Esophagus squamous epithelium (tissue), 4 donors: ENCODE measurements around the gene MAD1L1.

ENCODE experiments used
- POLR2A ChIP-seq, 4 donors: fragments of 450-650 bp; IDR thresholded peaks; one replicate each; pipeline ENCODE4 v1.6.1; 2017; ENCODE audit warnings: antibody characterized with exemption in 4 of 4, mild to moderate bottlenecking in 4 of 4, moderate library complexity in 3 of 4
- TF ChIP-seq, protein P1 (sequence below), 6 experiments: fragments of 450-650 bp in 4 of 6; fragments of 200-600 bp in 2 of 6; sonication (generic) in 2 of 6; IDR thresholded peaks; one replicate each; pipeline ENCODE4 v1.5.1; 2016 to 2019; ENCODE audit warnings: antibody characterized with exemption in 6 of 6, mild to moderate bottlenecking in 4 of 6, moderate library complexity in 4 of 6

DNA sequence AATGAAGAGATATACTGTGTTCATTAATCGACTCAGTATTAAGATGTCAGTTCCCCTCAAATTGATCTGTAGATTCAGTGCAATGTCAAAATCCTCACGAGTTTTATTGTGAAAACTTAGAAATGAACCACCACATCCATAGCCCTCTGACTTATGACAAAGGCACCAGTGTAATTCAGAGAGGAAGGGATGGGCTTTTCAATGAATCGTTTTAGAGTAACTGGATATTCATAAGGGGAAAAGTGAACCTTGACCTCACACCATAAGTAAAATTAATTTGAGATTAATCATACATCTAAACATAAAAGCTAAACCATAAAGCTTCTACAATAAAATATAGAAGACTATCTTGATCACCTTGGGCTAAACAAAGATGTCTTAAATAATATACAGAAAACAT, 434.6 kb downstream of the MAD1L1 start:
- TF ChIP-seq, protein P1, sequence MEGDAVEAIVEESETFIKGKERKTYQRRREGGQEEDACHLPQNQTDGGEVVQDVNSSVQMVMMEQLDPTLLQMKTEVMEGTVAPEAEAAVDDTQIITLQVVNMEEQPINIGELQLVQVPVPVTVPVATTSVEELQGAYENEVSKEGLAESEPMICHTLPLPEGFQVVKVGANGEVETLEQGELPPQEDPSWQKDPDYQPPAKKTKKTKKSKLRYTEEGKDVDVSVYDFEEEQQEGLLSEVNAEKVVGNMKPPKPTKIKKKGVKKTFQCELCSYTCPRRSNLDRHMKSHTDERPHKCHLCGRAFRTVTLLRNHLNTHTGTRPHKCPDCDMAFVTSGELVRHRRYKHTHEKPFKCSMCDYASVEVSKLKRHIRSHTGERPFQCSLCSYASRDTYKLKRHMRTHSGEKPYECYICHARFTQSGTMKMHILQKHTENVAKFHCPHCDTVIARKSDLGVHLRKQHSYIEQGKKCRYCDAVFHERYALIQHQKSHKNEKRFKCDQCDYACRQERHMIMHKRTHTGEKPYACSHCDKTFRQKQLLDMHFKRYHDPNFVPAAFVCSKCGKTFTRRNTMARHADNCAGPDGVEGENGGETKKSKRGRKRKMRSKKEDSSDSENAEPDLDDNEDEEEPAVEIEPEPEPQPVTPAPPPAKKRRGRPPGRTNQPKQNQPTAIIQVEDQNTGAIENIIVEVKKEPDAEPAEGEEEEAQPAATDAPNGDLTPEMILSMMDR (IDR thresholded peaks at IDR 0.05): no peak
- no peak for TF ChIP-seq POLR2A (IDR thresholded peaks at IDR 0.05)
